DOHH2 (cell line): ENCODE measurements around the gene SHPK.

Experiments
- H3F3A ChIP-seq: fragments of 200-600 bp; sonication (generic), shearing (Covaris generic); 2 replicates; pipeline ENCODE4 v1.6.0; 2016; ENCODE audit warnings: antibody characterized with exemption, mild to moderate bottlenecking; ENCODE audit not compliant: control insufficient read depth, insufficient read depth
- H3K27ac ChIP-seq: fragments of 200-600 bp; sonication (generic); 2 replicates; pipeline ENCODE4 v1.5.1; 2014; ENCODE audit warnings: low read depth, mild to moderate bottlenecking, low read length, moderate library complexity
- H3K27me3 ChIP-seq: fragments of 200-600 bp; sonication (generic); 2 replicates; pipeline ENCODE4 v1.6.1; 2014; ENCODE audit warnings: mild to moderate bottlenecking, low read length, mixed read lengths; ENCODE audit not compliant: control insufficient read depth
- H3K36me3 ChIP-seq: fragments of 200-600 bp; sonication (generic); 2 replicates; pipeline ENCODE4 v1.6.1; 2014; ENCODE audit warnings: mild to moderate bottlenecking, low read length, moderate library complexity, mixed read lengths; ENCODE audit not compliant: control insufficient read depth
- H3K4me1 ChIP-seq: fragments of 200-600 bp; sonication (generic); 2 replicates; pipeline ENCODE4 v1.6.1; 2014; ENCODE audit warnings: mild to moderate bottlenecking, low read length, mixed read lengths; ENCODE audit not compliant: control insufficient read depth
- H3K4me2 ChIP-seq: fragments of 200-600 bp; sonication (generic); 2 replicates; pipeline ENCODE4 v1.6.0; 2014; ENCODE audit warnings: mild to moderate bottlenecking, low read length, moderate library complexity
- H3K4me3 ChIP-seq: fragments of 200-600 bp; sonication (generic); 2 replicates; pipeline ENCODE4 v1.5.1; 2014; ENCODE audit warnings: mild to moderate bottlenecking, low read length, mixed read lengths
- H3K79me2 ChIP-seq: fragments of 200-600 bp; sonication (generic); 2 replicates; pipeline ENCODE4 v1.6.1; 2014; ENCODE audit warnings: mild to moderate bottlenecking, low read length, mixed read lengths; ENCODE audit not compliant: control insufficient read depth
- H3K9me2 ChIP-seq: fragments of 200-600 bp; sonication (generic); replicated peaks from 2 replicates; pipeline ENCODE4 v1.6.1; 2014; ENCODE audit warnings: mild to moderate bottlenecking, low read length, mixed read lengths; ENCODE audit not compliant: control insufficient read depth
- H3K9me3 ChIP-seq: fragments of 200-600 bp; sonication (generic); 2 replicates; pipeline ENCODE4 v1.6.1; 2014; ENCODE audit warnings: antibody characterized with exemption, low read length, mixed read lengths; ENCODE audit not compliant: control insufficient read depth, insufficient read depth
- H4K20me1 ChIP-seq: fragments of 200-600 bp; sonication (generic); 2 replicates; pipeline ENCODE4 v1.6.0; 2014; ENCODE audit warnings: low read depth, mild to moderate bottlenecking, antibody characterized with exemption, low read length, moderate library complexity; ENCODE audit not compliant: control insufficient read depth, insufficient read depth
- EZH2phosphoT487 ChIP-seq: fragments of 200-600 bp; sonication (generic); IDR thresholded peaks from 2 replicates; pipeline ENCODE4 v1.6.1; 2017; ENCODE audit warnings: borderline replicate concordance, mild to moderate bottlenecking, antibody characterized with exemption, low read length, moderate library complexity, mixed read lengths
- TF ChIP-seq, protein P1 (sequence below): fragments of 200-600 bp; sonication (generic); IDR thresholded peaks from one replicate; pipeline ENCODE4 v1.5.1; 2014; ENCODE audit warnings: antibody characterized with exemption, mild to moderate bottlenecking, low read depth, low read length; ENCODE audit not compliant: poor library complexity, severe bottlenecking

The SHPK gene

DNA sequence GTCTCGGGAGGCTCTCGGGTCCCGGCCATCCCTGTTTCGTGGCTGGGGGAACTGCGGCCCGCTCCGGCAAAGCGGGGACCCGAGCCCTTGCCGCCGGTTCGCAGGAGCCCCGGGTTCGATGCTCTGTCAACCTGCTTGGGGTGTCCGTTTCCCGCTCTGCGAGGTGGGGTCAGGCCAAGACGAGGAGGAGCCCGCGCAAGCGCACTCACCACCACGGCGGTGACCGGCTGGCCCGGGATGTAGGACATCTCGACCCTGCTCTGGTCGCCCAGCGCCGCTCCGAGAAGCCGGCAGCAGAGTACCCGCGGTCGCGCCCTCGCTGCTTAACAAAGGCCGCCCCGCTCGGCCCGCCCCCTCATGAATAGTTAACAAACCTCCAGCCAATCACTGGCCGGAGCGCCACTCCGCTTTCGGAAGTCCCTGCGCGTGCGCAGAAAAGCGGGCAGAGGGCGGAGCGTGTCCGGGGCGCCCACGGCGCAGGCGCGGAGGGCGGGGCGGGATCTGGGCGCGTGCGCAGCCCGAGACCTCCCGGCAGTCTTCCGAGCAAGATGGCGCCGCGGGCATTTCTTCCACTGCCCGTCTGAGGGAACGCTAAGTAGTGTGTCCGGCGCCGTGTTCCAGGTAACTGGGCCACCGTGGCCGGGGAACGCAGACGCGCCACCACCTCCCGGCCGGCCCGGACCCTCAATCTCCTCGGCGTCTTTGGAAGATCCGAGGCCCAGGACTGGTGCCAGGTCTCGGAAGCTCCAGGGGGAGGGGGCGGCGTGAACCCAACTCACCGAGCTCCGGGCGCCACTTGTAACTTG lies 32.4 kb upstream of the SHPK start, which contains the start of the genes EMC6 and TAX1BP3:
EMC6 (plus strand) TSS at position 534 of the 806 bp plus-strand sequence. CDS start 335 bp downstream, outside the sequence.
TAX1BP3 (minus strand) TSS at position 300 of the 806 bp plus-strand sequence; CDS start at position 248, 52 bp downstream.
- peak within 1 kb of the TSS; percentile 84 for H3K4me2 ChIP-seq
- TF ChIP-seq EZH2phosphoT487: no peak
- TF ChIP-seq, protein P1, sequence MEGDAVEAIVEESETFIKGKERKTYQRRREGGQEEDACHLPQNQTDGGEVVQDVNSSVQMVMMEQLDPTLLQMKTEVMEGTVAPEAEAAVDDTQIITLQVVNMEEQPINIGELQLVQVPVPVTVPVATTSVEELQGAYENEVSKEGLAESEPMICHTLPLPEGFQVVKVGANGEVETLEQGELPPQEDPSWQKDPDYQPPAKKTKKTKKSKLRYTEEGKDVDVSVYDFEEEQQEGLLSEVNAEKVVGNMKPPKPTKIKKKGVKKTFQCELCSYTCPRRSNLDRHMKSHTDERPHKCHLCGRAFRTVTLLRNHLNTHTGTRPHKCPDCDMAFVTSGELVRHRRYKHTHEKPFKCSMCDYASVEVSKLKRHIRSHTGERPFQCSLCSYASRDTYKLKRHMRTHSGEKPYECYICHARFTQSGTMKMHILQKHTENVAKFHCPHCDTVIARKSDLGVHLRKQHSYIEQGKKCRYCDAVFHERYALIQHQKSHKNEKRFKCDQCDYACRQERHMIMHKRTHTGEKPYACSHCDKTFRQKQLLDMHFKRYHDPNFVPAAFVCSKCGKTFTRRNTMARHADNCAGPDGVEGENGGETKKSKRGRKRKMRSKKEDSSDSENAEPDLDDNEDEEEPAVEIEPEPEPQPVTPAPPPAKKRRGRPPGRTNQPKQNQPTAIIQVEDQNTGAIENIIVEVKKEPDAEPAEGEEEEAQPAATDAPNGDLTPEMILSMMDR: no peak
- H3K9me3 ChIP-seq: no peaks in the 10 kb centered on the region
- H4K20me1 ChIP-seq: peaks cover 4% of the 10 kb centered on the region; the same call in 1 of the 2 replicates
- H3K79me2 ChIP-seq: peaks cover 45% of the 10 kb centered on the region
- H3K4me3 ChIP-seq: peak within 1 kb of the TSS; percentile 94
- H3K27ac ChIP-seq: peak within 1 kb of the TSS; percentile 33
- no peaks in the 10 kb centered on the region for H3K9me2 ChIP-seq
- H3F3A ChIP-seq: peaks cover 16% of the 10 kb centered on the region
- peaks cover 19% of the 10 kb centered on the region for H3K4me1 ChIP-seq
- H3K36me3 ChIP-seq: peaks cover 35% of the 10 kb centered on the region
- H3K27me3 ChIP-seq: no peaks in the 10 kb centered on the region

DNA sequence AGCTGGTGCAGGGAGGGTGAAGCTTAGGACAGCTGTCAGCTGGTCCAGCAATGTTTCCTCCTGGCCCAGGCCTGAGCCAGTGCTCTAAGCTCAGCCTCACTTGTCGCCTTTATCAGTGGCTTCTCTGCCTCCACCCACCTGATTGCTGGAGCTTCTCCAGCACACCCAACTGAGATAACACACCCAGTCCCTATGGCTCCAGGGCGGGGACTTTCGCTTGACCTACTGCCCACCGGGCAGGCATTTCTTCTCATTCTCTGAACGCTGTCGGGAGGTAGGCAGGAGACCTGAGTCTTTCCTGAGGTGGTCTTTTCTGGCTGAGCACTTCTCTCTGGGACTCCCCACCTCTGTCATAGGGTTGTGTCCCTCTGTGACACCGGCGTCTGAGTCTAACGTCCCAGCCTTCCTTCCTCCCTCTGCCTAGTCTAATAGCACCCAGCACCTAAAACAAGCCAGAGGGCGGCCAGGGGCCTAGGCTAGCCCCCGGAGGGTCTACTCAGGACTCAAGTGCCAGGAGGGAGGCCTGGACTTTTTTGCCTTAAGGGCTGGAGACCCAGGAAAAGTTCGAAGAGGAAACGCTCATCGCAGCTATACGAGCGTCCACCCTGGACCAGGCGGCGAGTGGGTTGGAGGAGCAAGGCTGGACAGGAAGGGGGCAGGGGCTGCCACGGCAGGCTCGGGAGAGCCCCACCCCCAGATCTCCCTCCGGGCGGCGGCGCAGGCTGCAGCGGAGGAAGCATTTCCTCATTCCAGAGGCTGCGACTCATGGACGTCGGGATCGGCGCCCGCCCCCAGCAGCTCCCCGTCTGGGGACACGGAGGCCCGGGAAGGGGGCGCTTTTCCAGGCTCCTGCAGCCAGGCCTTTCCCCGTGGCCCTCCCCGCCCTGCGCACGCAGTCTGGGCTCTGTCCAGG lies 31.6 kb upstream of the SHPK start:
- Histone ChIP-seq H4K20me1 (peaks cover 4% of the 10 kb centered on the region; the same call in 1 of the 2 replicates), H3K4me1 (peaks cover 19% of the 10 kb centered on the region), H3K4me3 (peak overlapping the region; percentile 94), H3K9me2 (no peaks in the 10 kb centered on the region), H3K27me3 (no peaks in the 10 kb centered on the region), H3K4me2 (peak overlapping the region; percentile 78), H3K79me2 (peaks cover 45% of the 10 kb centered on the region), H3F3A (peaks cover 15% of the 10 kb centered on the region), H3K9me3 (no peaks in the 10 kb centered on the region), H3K27ac (no peak overlapping the region), H3K36me3 (peaks cover 32% of the 10 kb centered on the region)
- TF ChIP-seq, protein P1: peak; percentile 23
- TF ChIP-seq EZH2phosphoT487: no peak

DNA sequence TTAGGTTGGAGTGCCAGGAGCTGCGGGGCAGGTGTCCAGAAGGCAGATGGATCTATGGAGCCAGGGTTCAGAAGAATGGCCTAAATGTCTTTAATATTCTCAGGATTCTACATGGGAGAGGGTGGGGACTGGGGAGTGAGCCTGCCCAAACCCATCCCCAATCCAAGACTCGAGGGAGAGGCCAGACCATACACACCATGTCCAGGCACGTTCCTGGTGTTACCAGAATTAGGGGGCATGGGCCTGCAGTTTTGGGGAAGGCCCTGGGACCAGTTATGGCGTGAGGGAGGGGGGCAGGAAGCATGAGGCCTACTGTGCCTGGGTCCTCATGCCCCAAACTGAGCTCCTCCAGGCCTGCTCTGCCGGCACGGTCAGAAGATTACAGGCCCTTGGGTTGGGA lies 30.5 kb upstream of the SHPK start:
- Histone ChIP-seq H3F3A (peaks cover 4% of the 10 kb centered on the region), H3K27me3 (no peaks in the 10 kb centered on the region), H3K36me3 (peaks cover 22% of the 10 kb centered on the region), H3K27ac (no peak overlapping the region), H3K79me2 (peaks cover 35% of the 10 kb centered on the region), H3K9me2 (no peaks in the 10 kb centered on the region), H4K20me1 (peaks cover 4% of the 10 kb centered on the region; the same call in 1 of the 2 replicates), H3K4me1 (peaks cover 19% of the 10 kb centered on the region), H3K4me2 (no peak overlapping the region), H3K9me3 (no peaks in the 10 kb centered on the region), H3K4me3 (no peak overlapping the region)
- TF ChIP-seq, protein P1: no peak
- no peak for TF ChIP-seq EZH2phosphoT487
